ENCODE results near the gene OLFM2.

The OLFM2 gene

GRCh38 chr19:9818734-9819595, 117.3 kb downstream of the OLFM2 start, which contains the start of gene FBXL12:
TSS of gene FBXL12 (minus strand) at chr19:9819079. CDS start at chr19:9818813, 266 bp downstream.
- no peak for TF ChIP-seq CTCF (IDR thresholded peaks at IDR 0.05; ENCODE audit: insufficient read depth, low read length, poor library complexity, severe bottlenecking)
- Histone ChIP-seq H3K4me3 (replicated peaks; ENCODE audit: low read depth, low read length) (peak within 1 kb of the TSS; percentile 94), H3K36me3 (ENCODE audit: control insufficient read depth, insufficient read depth, low read length) (peaks cover 2% of the 10 kb centered on the region), H3K27me3 (replicated peaks; ENCODE audit: control insufficient read depth, insufficient read depth, low read length) (no peaks in the 10 kb centered on the region)
- peak; percentile 99 for DNase-seq (ENCODE audit: extremely low read depth, insufficient read length)

DNA sequence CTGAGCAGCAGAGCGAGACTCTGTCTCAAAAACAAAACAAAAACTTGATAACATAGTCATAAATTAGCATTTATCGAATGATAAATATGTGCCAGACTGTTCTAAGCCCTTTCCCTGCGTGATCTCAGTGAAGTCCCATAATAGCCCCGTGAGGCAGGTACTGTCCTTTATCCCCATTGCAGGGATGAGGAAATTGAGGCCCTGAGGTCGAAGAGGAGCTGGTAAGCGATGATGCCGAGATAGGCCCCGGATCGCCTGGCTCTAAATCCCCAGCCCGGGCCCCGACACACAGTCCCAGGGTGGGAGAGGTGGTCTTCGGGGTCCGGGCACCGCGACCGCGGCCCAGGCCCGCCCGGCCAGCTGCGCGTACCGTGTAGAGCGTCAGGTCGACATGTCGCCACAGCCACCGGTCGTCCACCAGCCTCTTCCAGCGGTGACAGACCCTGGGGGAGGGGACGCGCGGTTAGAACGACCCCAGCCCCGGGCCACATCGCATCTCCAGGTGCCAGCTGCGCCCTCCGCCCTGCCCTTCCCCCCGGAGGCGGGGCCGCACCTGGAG, 118.1 kb downstream of the OLFM2 start:
- no peak for DNase-seq (ENCODE audit: extremely low read depth, insufficient read length)
- Histone ChIP-seq H3K36me3 (ENCODE audit: control insufficient read depth, insufficient read depth, low read length) (peaks cover 2% of the 10 kb centered on the region), H3K27me3 (replicated peaks; ENCODE audit: control insufficient read depth, insufficient read depth, low read length) (no peaks in the 10 kb centered on the region), H3K4me3 (replicated peaks; ENCODE audit: low read depth, low read length) (peak overlapping the region; percentile 94)
- TF ChIP-seq CTCF (IDR thresholded peaks at IDR 0.05; ENCODE audit: insufficient read depth, low read length, poor library complexity, severe bottlenecking) = no peak

GRCh38 chr19:9811139-9811538, 125.2 kb downstream of the OLFM2 start:
- Histone ChIP-seq H3K4me3 (replicated peaks; ENCODE audit: low read depth, low read length) (no peak overlapping the region), H3K36me3 (ENCODE audit: control insufficient read depth, insufficient read depth, low read length) (peaks cover 18% of the 10 kb centered on the region), H3K27me3 (replicated peaks; ENCODE audit: control insufficient read depth, insufficient read depth, low read length) (no peaks in the 10 kb centered on the region)
- no peak for DNase-seq (ENCODE audit: extremely low read depth, insufficient read length)
- TF ChIP-seq CTCF (IDR thresholded peaks at IDR 0.05; ENCODE audit: insufficient read depth, low read length, poor library complexity, severe bottlenecking) = no peak

DNA sequence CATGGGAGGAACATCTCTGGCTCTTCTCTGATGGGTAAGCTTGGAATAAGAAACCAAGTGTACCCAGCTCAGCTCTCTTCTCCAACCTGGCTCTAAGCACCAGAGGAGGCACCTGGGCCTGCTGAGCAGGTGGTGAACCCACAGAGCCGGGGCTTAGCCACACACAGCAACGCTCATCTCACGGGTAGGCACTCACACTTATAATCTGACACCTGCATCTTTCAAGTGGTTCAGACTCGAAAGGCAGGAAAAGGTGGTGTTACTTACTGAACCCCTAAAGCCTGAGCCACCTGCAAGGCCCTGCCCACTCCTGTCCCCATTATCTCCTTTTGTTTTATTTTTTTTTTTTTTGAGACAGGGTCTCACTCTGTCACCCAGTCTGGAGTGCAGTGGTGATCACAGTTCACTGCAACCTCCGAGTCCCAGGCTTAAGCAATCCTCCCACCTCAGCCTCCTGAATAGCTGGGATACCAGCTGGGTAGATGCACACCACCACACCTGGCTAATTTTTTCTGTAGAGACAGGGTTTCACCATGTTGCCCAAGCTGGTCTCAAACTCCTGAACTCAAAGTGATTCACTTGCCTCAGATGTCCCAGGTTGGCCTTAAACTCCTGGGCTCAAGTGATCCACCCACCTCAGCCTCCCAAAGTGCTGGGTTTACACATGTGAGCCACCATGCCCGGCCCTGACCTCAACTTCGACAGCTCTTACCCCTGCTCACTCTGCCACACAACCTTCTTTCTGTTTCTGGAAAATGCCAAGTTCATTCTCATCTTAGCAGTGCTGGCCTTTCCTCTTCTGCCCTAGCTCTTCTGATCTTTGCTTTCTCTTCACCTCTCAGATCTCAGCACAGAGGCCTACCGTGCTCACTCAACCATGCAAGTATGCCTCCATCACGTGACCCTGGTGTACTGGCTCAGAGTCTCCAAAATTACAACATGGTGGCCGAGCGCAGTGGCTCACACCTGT, 127.2 kb downstream of the OLFM2 start:
- H3K4me3 ChIP-seq (replicated peaks; ENCODE audit: low read depth, low read length) = no peak overlapping the region
- H3K36me3 ChIP-seq (ENCODE audit: control insufficient read depth, insufficient read depth, low read length) = peaks cover 15% of the 10 kb centered on the region
- TF ChIP-seq CTCF (IDR thresholded peaks at IDR 0.05; ENCODE audit: insufficient read depth, low read length, poor library complexity, severe bottlenecking) = no peak
- DNase-seq (ENCODE audit: extremely low read depth, insufficient read length) = no peak
- H3K27me3 ChIP-seq (replicated peaks; ENCODE audit: control insufficient read depth, insufficient read depth, low read length) = no peaks in the 10 kb centered on the region

DNA sequence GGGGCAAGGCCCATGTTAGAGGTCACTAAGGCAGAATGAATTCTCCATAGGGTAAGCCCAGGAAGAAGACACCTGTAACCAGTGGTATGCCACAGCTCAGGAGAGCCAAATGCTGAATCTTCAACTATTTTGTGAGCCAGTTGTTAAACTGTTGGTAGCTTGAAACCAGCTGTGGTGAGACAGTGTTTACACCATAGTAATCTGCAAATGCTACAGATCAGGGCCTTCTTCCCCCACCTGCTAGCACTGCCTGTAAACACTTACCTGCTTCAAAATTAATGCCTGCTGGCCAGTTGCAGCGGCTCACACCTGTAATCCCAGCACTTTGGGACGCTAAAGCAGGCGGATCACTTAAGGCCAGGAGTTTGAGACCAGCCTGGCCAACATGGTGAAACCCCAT, 129.5 kb downstream of the OLFM2 start:
- H3K27me3 ChIP-seq (replicated peaks; ENCODE audit: control insufficient read depth, insufficient read depth, low read length) = no peaks in the 10 kb centered on the region
- DNase-seq (ENCODE audit: extremely low read depth, insufficient read length) = no peak
- no peak for TF ChIP-seq CTCF (IDR thresholded peaks at IDR 0.05; ENCODE audit: insufficient read depth, low read length, poor library complexity, severe bottlenecking)
- H3K4me3 ChIP-seq (replicated peaks; ENCODE audit: low read depth, low read length) = no peak overlapping the region
- peaks cover 15% of the 10 kb centered on the region for H3K36me3 ChIP-seq (ENCODE audit: control insufficient read depth, insufficient read depth, low read length)

Data from GM06990 (cell line).